Testis (tissue), 5 donors: ENCODE results near the gene NME7. TPM values are rescaled to one million over a fixed set of nuclear protein-coding genes. Genes with fewer than 3 reads are reported as not detected.
"Not testable (repeated sequence)": the region's sequence is repeated elsewhere in the genome, so short reads cannot be mapped to it uniquely, and the experiment has no call there.

ENCODE experiments used
- DNase-seq: peaks from one replicate; pipeline ENCODE4 v3.0.0-alpha.2; 2019
- H3K27ac ChIP-seq, 2 donors: fragments of 200-600 bp; sonication (generic); one replicate each; pipeline ENCODE4 v1.5.1; 2019
- H3K27me3 ChIP-seq: fragments of 200-600 bp; sonication (generic); one replicate; pipeline ENCODE4 v1.5.1; 2019
- H3K36me3 ChIP-seq: fragments of 200-600 bp; sonication (generic); one replicate; pipeline ENCODE4 v1.5.1; 2017; ENCODE audit warnings: low read depth; ENCODE audit errors: missing control alignments
- H3K4me1 ChIP-seq: fragments of 200-600 bp; sonication (generic); one replicate; pipeline ENCODE4 v1.5.1; 2019
- H3K4me3 ChIP-seq, 2 donors: fragments of 200-600 bp; sonication (generic); one replicate each; pipeline ENCODE4 v1.5.1; 2017 to 2019
- H3K9me3 ChIP-seq: fragments of 200-600 bp; sonication (generic); one replicate; pipeline ENCODE4 v1.5.1; 2017
- POLR2A ChIP-seq: fragments of 450-650 bp; IDR thresholded peaks from one replicate; pipeline ENCODE4 v1.6.1; 2017; ENCODE audit warnings: antibody characterized with exemption, mild to moderate bottlenecking, moderate library complexity
- WGBS, 2 donors: methylation state at CpG; one replicate each; pipeline ENCODE4 v1.1.5; 2018; 5-methylcytosine and 5-hydroxymethylcytosine counted together
- intact Hi-C: fragments of 100-400 bp; cut with DNase I; formaldehyde crosslinking; loops from one replicate; pipeline ENCODE4 v1.15.1; 2023; ENCODE audit warnings: low total_unique reads
- long read RNA-seq, 2 donors: transcript quantifications; one replicate each; lab custom pipeline, GENCODE V29; 2026
- polyA plus RNA-seq: library from polyadenylated mRNA; stranded (reverse); fragments of 350-450 nt; fragmentation: Illumina TruSeq; extraction: RNeasy Lipid Tissue Mini Kit (QIAGEN cat#74804); gene quantifications from one replicate; pipeline ENCODE4 v1.2.3, GENCODE V29; 2014; ENCODE audit warnings: low read depth, low replicate concordance; ENCODE audit not compliant: insufficient read depth
- total RNA-seq, 2 donors: library from RNA; depleted of rRNA; stranded (reverse); fragments of >200 nt; gene quantifications; one replicate each; pipeline ENCODE4 v1.2.3, GENCODE V29; 2016
- TF ChIP-seq, protein P1 (sequence below), 3 experiments: fragments of 450-650 bp in 2 of 3; fragments of 200-600 bp in 1 of 3; sonication (generic) in 1 of 3; IDR thresholded peaks; one replicate each; pipeline ENCODE4 v1.5.1; 2016 to 2019; ENCODE audit warnings: antibody characterized with exemption in 3 of 3, mild to moderate bottlenecking in 2 of 3, moderate library complexity in 1 of 3

NME7 gene, protein sequence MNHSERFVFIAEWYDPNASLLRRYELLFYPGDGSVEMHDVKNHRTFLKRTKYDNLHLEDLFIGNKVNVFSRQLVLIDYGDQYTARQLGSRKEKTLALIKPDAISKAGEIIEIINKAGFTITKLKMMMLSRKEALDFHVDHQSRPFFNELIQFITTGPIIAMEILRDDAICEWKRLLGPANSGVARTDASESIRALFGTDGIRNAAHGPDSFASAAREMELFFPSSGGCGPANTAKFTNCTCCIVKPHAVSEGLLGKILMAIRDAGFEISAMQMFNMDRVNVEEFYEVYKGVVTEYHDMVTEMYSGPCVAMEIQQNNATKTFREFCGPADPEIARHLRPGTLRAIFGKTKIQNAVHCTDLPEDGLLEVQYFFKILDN
- total RNA-seq (10 to 100 TPM; 21.4 to 29.0 TPM), polyA plus RNA-seq (24.0 TPM)
- long read RNA-seq, donor 1, full-length matches to known transcripts: 12 of 54 reads
- long read RNA-seq, donor 1, partial matches to known transcripts: 29 of 54 reads
- long read RNA-seq, donor 1, other reads (novel, unspliced or antisense): 13 of 54 reads
- long read RNA-seq, donor 2, full-length matches to known transcripts: 9 of 9 reads
- long read RNA-seq, donor 2, partial matches to known transcripts: 0 of 9 reads
- long read RNA-seq, donor 2, other reads (novel, unspliced or antisense): 0 of 9 reads

DNA sequence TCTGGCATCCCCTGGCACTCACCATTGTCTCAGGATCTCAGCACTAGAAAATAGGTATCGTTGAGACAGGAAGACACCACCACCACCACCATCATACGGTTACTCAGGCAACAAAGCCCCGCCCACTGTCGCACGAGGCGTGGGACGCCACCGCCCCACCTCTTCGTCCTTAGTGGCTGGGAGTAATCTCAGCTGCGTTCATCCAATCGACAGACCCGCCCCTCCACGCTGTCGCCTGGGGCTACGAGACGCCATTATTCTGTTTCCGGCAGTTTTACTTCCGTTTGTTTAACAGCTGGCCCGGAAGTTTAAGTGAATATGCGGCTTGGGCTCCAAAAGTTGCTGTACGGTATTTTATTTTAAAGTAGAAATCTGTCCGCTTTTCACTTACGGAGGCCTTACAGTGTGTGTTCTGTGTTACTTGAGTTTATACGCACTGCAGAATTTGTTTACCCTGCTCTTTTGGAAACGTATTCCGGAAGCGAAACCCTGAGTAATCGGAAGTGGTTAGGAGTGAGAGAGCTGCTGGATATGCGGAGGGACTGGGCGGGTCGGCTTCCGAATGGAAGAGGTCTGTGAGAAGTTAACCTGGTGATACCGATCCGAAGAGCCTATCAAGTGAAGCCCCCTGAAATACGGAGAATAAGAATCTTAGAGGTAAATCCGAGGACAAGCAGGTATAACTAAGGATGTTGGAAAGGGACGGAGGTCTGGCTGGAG is at the start of gene NME7, which contains the start of gene BLZF1:
Gene NME7, minus strand, starts transcription at position 112 of the 720 bp plus-strand sequence. Its CDS starts 87 bp downstream, at position 25.
Gene BLZF1, plus strand, starts transcription at position 510 of the 720 bp plus-strand sequence. CDS start 1,328 bp downstream, outside the sequence.
- H3K9me3 ChIP-seq: no peaks in the 10 kb centered on the region
- intact Hi-C loops: no loop called here

DNA sequence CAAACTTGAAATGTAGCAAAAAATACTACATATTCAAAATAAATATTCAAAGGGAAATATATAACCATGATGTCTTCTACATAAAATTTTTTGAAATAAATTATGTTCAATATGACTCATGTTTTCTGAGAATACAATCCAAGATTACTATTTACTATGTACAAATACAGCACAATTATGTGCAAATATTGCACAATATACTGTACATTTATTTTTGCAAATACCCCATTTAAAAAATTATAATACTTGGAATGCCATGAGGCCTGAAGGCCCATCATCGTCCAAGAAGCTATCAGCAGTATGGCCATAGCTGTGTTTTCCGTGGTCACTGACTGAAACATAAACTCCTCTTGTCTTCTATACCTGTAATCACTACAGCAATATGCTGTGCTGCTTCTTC is 47.4 kb upstream of the NME7 start:
- H3K4me1 ChIP-seq: no peaks in the 10 kb centered on the region
- no peak for TF ChIP-seq POLR2A
- TF ChIP-seq, protein P1, sequence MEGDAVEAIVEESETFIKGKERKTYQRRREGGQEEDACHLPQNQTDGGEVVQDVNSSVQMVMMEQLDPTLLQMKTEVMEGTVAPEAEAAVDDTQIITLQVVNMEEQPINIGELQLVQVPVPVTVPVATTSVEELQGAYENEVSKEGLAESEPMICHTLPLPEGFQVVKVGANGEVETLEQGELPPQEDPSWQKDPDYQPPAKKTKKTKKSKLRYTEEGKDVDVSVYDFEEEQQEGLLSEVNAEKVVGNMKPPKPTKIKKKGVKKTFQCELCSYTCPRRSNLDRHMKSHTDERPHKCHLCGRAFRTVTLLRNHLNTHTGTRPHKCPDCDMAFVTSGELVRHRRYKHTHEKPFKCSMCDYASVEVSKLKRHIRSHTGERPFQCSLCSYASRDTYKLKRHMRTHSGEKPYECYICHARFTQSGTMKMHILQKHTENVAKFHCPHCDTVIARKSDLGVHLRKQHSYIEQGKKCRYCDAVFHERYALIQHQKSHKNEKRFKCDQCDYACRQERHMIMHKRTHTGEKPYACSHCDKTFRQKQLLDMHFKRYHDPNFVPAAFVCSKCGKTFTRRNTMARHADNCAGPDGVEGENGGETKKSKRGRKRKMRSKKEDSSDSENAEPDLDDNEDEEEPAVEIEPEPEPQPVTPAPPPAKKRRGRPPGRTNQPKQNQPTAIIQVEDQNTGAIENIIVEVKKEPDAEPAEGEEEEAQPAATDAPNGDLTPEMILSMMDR (IDR thresholded peaks at IDR 0.05): no peak
- no peak for DNase-seq
- H3K4me3 ChIP-seq: no peak overlapping the region
- no peak overlapping the region for H3K27ac ChIP-seq
- no peaks in the 10 kb centered on the region for H3K9me3 ChIP-seq
- H3K36me3 ChIP-seq: no peaks in the 10 kb centered on the region
- intact Hi-C loops: no loop called here
- H3K27me3 ChIP-seq: no peaks in the 10 kb centered on the region
- 91 to 96% methylated on average over 2 of the region's 2 CpGs for WGBS, 2 donors

More for the DNA sequence above, at the start of gene NME7, which contains the start of gene BLZF1:
- Histone ChIP-seq H3K27ac (peak within 1 kb of the TSS; percentile 76 to 84), H3K4me1 (peaks cover 15% of the 10 kb centered on the region), H3K36me3 (no peaks in the 10 kb centered on the region), H3K27me3 (no peaks in the 10 kb centered on the region), H3K4me3 (peak within 1 kb of the TSS; percentile 64 to 88)
- TF ChIP-seq, protein P1 (IDR thresholded peaks at IDR 0.05): no peak
- TF ChIP-seq POLR2A: no peak
- DNase-seq: peak; percentile 98
- WGBS, 2 donors: 0 to 1% methylated on average over 37 of the region's 37 CpGs

DNA sequence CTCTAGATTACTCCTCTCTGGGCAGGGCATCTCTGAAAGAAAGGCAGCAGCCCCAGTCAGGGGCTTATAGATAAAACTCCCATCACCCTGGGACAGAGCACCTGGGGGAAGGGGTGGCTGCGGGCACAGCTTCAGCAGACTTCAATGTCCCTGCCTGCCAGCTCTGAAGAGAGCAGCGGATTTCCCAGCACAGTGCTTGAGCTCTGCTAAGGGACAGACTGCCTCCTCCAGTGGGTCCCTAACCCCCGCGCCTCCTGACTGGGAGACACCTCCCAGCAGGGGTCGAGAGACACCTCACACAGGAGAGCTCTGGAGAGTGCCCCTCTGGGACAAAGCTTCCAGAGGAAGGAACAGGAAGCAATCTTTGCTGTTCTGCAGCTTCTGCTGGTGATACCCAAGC is 40.7 kb upstream of the NME7 start:
- H3K4me1 ChIP-seq, H3K27ac ChIP-seq, H3K36me3 ChIP-seq, H3K9me3 ChIP-seq, intact Hi-C loops, H3K4me3 ChIP-seq, DNase-seq, H3K27me3 ChIP-seq: not testable (repeated sequence)
- 78 to 92% methylated on average over 2 to 5 of the region's 5 CpGs for WGBS, 2 donors

DNA sequence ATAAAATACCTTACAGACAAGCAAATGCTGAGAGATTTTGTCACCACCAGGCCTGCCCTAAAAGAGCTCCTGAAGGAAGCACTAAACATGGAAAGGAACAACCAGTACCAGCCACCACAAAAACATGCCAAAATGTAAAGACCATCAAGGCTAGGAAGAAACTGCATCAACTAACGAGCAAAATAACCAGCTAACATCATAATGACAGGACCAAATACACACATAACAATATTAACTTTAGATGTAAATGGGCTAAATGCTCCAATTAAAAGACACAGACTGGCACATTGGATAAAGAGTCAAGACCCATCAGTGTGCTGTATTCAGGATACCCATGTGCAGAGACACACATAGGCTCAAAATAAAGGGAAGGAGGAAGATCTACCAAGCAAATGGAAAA is 35.0 kb upstream of the NME7 start:
- H3K4me3 ChIP-seq, DNase-seq, H3K4me1 ChIP-seq, intact Hi-C loops, H3K9me3 ChIP-seq, H3K27ac ChIP-seq, H3K36me3 ChIP-seq, H3K27me3 ChIP-seq: not testable (repeated sequence)
- WGBS, 2 donors: 83 to 94% methylated on average over 1 of the region's 1 CpG

DNA sequence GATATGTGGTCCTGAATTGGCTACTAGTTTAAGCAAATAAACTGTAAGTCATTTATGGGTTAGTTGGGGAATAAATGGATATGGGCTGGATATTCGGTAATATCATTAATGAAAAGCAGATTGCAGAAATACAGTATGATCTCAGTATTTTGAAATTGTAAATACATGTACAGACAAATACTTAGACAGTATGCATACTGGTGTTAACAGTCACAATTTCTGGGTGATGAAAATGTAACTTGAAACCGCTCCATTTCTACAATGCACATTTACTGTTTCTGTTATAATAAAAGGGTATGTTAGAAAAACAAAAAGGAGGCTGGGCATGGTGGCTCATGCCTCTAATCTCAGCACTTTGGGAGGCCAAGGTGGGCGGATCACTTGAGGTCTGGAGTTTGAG is 28.4 kb upstream of the NME7 start:
- Histone ChIP-seq H3K4me1 (no peaks in the 10 kb centered on the region), H3K9me3 (no peaks in the 10 kb centered on the region), H3K27me3 (no peaks in the 10 kb centered on the region), H3K36me3 (no peaks in the 10 kb centered on the region), H3K4me3 (no peak overlapping the region), H3K27ac (no peak overlapping the region)
- no peak for TF ChIP-seq POLR2A
- TF ChIP-seq, protein P1 (IDR thresholded peaks at IDR 0.05): no peak
- DNase-seq: no peak
- intact Hi-C loops: no loop called here
- 87 to 98% methylated on average over 3 of the region's 3 CpGs for WGBS, 2 donors
